GM12864 (cell line): Measurements from ENCODE around the gene C9orf50.
"Not testable (repeated sequence)": the region's sequence is repeated elsewhere in the genome, so short reads cannot be mapped to it uniquely, and the experiment has no call there.

Experiments used
- DNase-seq: peaks from one replicate; pipeline ENCODE4 v3.0.0-alpha.2; 2011; ENCODE audit warnings: low read depth
- H3K4me3 ChIP-seq: 2 replicates; pipeline ENCODE4 v1.5.1; 2011; ENCODE audit warnings: mild to moderate bottlenecking, low read depth, low read length, control low read depth
- CTCF ChIP-seq: IDR thresholded peaks from 2 replicates; pipeline ENCODE4 v1.5.1; 2011; ENCODE audit warnings: low read depth, mild to moderate bottlenecking, moderate library complexity, low read length, control low read depth, inconsistent platforms; ENCODE audit errors: missing control alignments

C9orf50 gene

GRCh38 chr9:129596541-129597331 lies 24.2 kb downstream of the C9orf50 start:
- TF ChIP-seq CTCF = no peak
- H3K4me3 ChIP-seq = no peak overlapping the region
- no peak for DNase-seq

GRCh38 chr9:129595903-129596540 lies 24.9 kb downstream of the C9orf50 start:
- DNase-seq = no peak
- no peak for TF ChIP-seq CTCF
- no peak overlapping the region for H3K4me3 ChIP-seq

- DNase-seq = no peak
- no peak for TF ChIP-seq CTCF
- no peak overlapping the region for H3K4me3 ChIP-seq
Measured at GRCh38 chr9:129595311-129595741, 25.6 kb downstream of the C9orf50 start.

- no peak for DNase-seq
- no peak for TF ChIP-seq CTCF
- H3K4me3 ChIP-seq = no peak overlapping the region
Measured at GRCh38 chr9:129594632-129595031, 26.3 kb downstream of the C9orf50 start.

- H3K4me3 ChIP-seq, DNase-seq: not testable (repeated sequence)
Measured at GRCh38 chr9:129592790-129593189, 28.1 kb downstream of the C9orf50 start.

- no peak overlapping the region for H3K4me3 ChIP-seq
- DNase-seq = no peak
- no peak for TF ChIP-seq CTCF
Measured at GRCh38 chr9:129591916-129592315, 29.0 kb downstream of the C9orf50 start.

- TF ChIP-seq CTCF = no peak
- DNase-seq = no peak
- no peak overlapping the region for H3K4me3 ChIP-seq
Measured at GRCh38 chr9:129590466-129590865, 30.4 kb downstream of the C9orf50 start.
